HCT116 (cell line): ENCODE measurements around the gene CACNA1F. TPM values are rescaled to one million over a fixed set of nuclear protein-coding genes. Genes with fewer than 3 reads are reported as not detected.

Experiments
- ATAC-seq: fragments of 200-7000 bp; cut with Tn5 transposase; 2 replicates; pipeline ENCODE4 v1.9.1; 2020; ENCODE audit warnings: mild to moderate bottlenecking, moderate library complexity
- BruUV-seq: library from RNA; stranded (reverse); fragments of 400-500 nt; replicated peaks from 2 replicates; lab custom pipeline; 2021; lab: Mats Ljungman, UMichigan
- CTCF ChIA-PET: fragments of 300-600 bp; sonication (Branson Sonifier 250); formaldehyde crosslinking; loops from one replicate; lab custom pipeline; 2021; ENCODE audit warnings: antibody characterized with exemption; lab: Charles Lee
- POLR2A ChIA-PET: fragments of 300-600, 350-600 bp; sonication (Branson Sonifier 250); formaldehyde crosslinking; loops from one replicate; lab custom pipeline; 2021; ENCODE audit warnings: antibody characterized with exemption; lab: Charles Lee
- RAD21 ChIA-PET, 2 experiments: fragments of 300-600 bp; sonication (Branson Sonifier 250); formaldehyde crosslinking; loops; one replicate each; lab custom pipeline; 2023; ENCODE audit warnings: low total read pairs in 2 of 2; ENCODE audit not compliant: uncharacterized antibody in 2 of 2, unreplicated experiment in 2 of 2, low non-redundant PET in 1 of 2; lab: Charles Lee
- DNase-seq: peaks from one replicate; pipeline ENCODE4 v3.0.0-alpha.2; 2010; ENCODE audit warnings: low read depth, low spot score
- H2AFZ ChIP-seq: fragments of 200-600 bp; shearing (Covaris generic), sonication (generic); 2 replicates; pipeline ENCODE4 v1.6.1; 2017; ENCODE audit warnings: low read depth, mixed run types, mixed read lengths, antibody characterized with exemption, low read length; ENCODE audit not compliant: poor library complexity, severe bottlenecking
- H3K27ac ChIP-seq: 2 replicates; pipeline ENCODE4 v1.5.1; 2012; ENCODE audit warnings: low read depth, low read length
- H3K27me3 ChIP-seq: fragments of 200-600 bp; sonication (generic); 2 replicates; pipeline ENCODE4 v1.6.1; 2016; ENCODE audit warnings: mixed run types, low read length, mixed read lengths; ENCODE audit not compliant: insufficient read depth
- H3K36me3 ChIP-seq, 2 experiments: fragments of 200-500 bp in 1 of 2; fragments of 200-600 bp in 1 of 2; sonication (Bioruptor generic) in 1 of 2; sonication (generic) in 1 of 2; 2 replicates each; pipeline versions ENCODE4 v1.5.1 to v1.6.1; 2014 to 2016; ENCODE audit warnings: low read length in 2 of 2, inconsistent platforms in 1 of 2, mixed read lengths in 1 of 2, mixed run types in 1 of 2; ENCODE audit not compliant: insufficient read depth in 2 of 2, control insufficient read depth in 1 of 2
- H3K4me1 ChIP-seq, 2 experiments: fragments of 200-600 bp in 1 of 2; sonication (generic) in 1 of 2; 2 replicates each; pipeline versions ENCODE4 v1.5.1 to v1.6.1; 2012 to 2017; ENCODE audit warnings: low read length in 2 of 2, inconsistent platforms in 1 of 2, mild to moderate bottlenecking in 1 of 2, mixed read lengths in 1 of 2, mixed run types in 1 of 2, moderate library complexity in 1 of 2; ENCODE audit not compliant: insufficient read depth in 2 of 2, control insufficient read depth in 1 of 2
- H3K4me2 ChIP-seq: fragments of 200-600 bp; sonication (generic); 2 replicates; pipeline ENCODE4 v1.6.1; 2017; ENCODE audit warnings: mixed run types, low read length, mixed read lengths
- H3K4me3 ChIP-seq, 2 experiments: fragments of 200-600 bp in 1 of 2; sonication (generic) in 1 of 2; replicated peaks in 1 of 2; 2 replicates each; pipeline ENCODE4 v1.5.1; 2011 to 2016; ENCODE audit warnings: low read length in 2 of 2, control low read depth in 1 of 2, low read depth in 1 of 2, mild to moderate bottlenecking in 1 of 2, mixed read lengths in 1 of 2, mixed run types in 1 of 2
- H3K79me2 ChIP-seq: fragments of 200-600 bp; sonication (generic); 2 replicates; pipeline ENCODE4 v1.6.1; 2017; ENCODE audit warnings: mild to moderate bottlenecking, mixed run types, low read length, moderate library complexity, mixed read lengths; ENCODE audit not compliant: insufficient read depth
- H3K9ac ChIP-seq: fragments of 200-600 bp; sonication (generic); 2 replicates; pipeline ENCODE4 v1.6.1; 2016; ENCODE audit warnings: low read length, mixed read lengths
- H3K9me2 ChIP-seq: fragments of 200-600 bp; sonication (generic), shearing (Covaris generic); 2 replicates; pipeline ENCODE4 v1.6.1; 2017; ENCODE audit warnings: mixed run types, mild to moderate bottlenecking, moderate library complexity; ENCODE audit not compliant: insufficient read depth
- H3K9me3 ChIP-seq, 2 experiments: fragments of 200-500 bp in 1 of 2; fragments of 200-600 bp in 1 of 2; sonication (Bioruptor generic) in 1 of 2; sonication (generic) in 1 of 2; 2 replicates each; pipeline ENCODE4 v1.6.1; 2014 to 2017; ENCODE audit warnings: low read length in 2 of 2, mixed read lengths in 2 of 2, inconsistent platforms in 1 of 2, low read depth in 1 of 2, mild to moderate bottlenecking in 1 of 2, mixed run types in 1 of 2, moderate library complexity in 1 of 2; ENCODE audit not compliant: control insufficient read depth in 1 of 2, insufficient read depth in 1 of 2
- H4K20me1 ChIP-seq: fragments of 200-600 bp; sonication (generic), shearing (Covaris generic); 2 replicates; pipeline ENCODE4 v1.6.1; 2017; ENCODE audit warnings: mixed run types, mild to moderate bottlenecking, moderate library complexity; ENCODE audit not compliant: insufficient read depth
- EZH2phosphoT487 ChIP-seq: fragments of 200-600 bp; IDR thresholded peaks from 2 replicates; pipeline ENCODE4 v1.6.1; 2018; ENCODE audit warnings: antibody characterized with exemption, borderline replicate concordance
- FOSL1 ChIP-seq: IDR thresholded peaks from 2 replicates; pipeline ENCODE4 v1.6.1; 2012; ENCODE audit warnings: low read depth
- JUND ChIP-seq: IDR thresholded peaks from 2 replicates; pipeline ENCODE4 v1.6.1; 2012
- POLR2A ChIP-seq: IDR thresholded peaks from 2 replicates; pipeline ENCODE4 v1.7.0; 2011; ENCODE audit warnings: borderline replicate concordance; ENCODE audit not compliant: insufficient read depth, insufficient read length; ENCODE audit errors: extremely low read depth
- POLR2AphosphoS5 ChIP-seq: IDR thresholded peaks from 2 replicates; pipeline ENCODE4 v1.6.1; 2011; ENCODE audit warnings: mild to moderate bottlenecking, low read depth, low read length, moderate library complexity
- SP1 ChIP-seq: IDR thresholded peaks from 2 replicates; pipeline ENCODE4 v1.6.1; 2012; ENCODE audit warnings: low read depth
- ZNF274 ChIP-seq: fragments of 200-500 bp; sonication (Bioruptor generic); IDR thresholded peaks from 2 replicates; pipeline ENCODE4 v1.6.1; 2014; ENCODE audit warnings: mild to moderate bottlenecking, low read depth, low read length, inconsistent platforms
- intact Hi-C: fragments of 100-400 bp; cut with micrococcal nuclease; formaldehyde crosslinking; loops from 2 replicates; pipeline ENCODE4 v1.10.0; 2022
- total RNA-seq: library from RNA; stranded (reverse); gene quantifications from one replicate; pipeline ENCODE4 v1.2.1, GENCODE V29; 2021; ENCODE audit not compliant: unreplicated experiment
- TF ChIP-seq, protein P1 (sequence below), 3 experiments: fragments of 200-600 bp in 1 of 3; sonication (generic) in 1 of 3; IDR thresholded peaks in 2 of 3; conservative IDR thresholded peaks in 1 of 3; 2 replicates each; pipeline ENCODE4 v1.5.1; 2012 to 2017; ENCODE audit warnings: low read depth in 2 of 3, low read length in 2 of 3, antibody characterized with exemption in 1 of 3, borderline replicate concordance in 1 of 3, control low read depth in 1 of 3, mild to moderate bottlenecking in 1 of 3, mixed read lengths in 1 of 3, mixed run types in 1 of 3, moderate library complexity in 1 of 3; ENCODE audit not compliant: insufficient read depth in 1 of 3

CACNA1F gene
- total RNA-seq, 1 experiment from 2014 or later, result not detected

DNA sequence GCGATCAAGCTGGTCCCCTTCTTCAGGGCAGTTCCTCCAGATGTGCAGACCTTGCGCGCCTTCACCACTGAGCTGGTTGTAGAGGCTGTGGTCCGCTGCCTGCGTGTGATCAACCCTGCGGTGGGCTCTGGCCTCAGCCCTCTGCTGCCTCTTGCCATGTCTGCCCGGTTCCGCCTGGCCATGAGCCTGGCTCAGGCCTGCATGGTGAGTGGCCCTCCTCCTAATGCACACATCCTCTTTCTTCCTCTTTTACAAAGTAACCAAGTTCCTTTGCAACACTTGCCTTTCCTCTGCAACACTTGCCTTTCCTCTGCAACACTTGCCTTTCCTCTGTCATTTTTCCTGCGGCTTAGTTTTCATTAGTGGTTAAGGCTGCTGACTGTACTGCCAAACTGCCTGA lies 3.9 kb upstream of the CACNA1F start:
- DNase-seq, result no peak
- no TSS peak for BruUV-seq
- TF ChIP-seq FOSL1 (no peak), ZNF274 (no peak), SP1 (no peak)

DNA sequence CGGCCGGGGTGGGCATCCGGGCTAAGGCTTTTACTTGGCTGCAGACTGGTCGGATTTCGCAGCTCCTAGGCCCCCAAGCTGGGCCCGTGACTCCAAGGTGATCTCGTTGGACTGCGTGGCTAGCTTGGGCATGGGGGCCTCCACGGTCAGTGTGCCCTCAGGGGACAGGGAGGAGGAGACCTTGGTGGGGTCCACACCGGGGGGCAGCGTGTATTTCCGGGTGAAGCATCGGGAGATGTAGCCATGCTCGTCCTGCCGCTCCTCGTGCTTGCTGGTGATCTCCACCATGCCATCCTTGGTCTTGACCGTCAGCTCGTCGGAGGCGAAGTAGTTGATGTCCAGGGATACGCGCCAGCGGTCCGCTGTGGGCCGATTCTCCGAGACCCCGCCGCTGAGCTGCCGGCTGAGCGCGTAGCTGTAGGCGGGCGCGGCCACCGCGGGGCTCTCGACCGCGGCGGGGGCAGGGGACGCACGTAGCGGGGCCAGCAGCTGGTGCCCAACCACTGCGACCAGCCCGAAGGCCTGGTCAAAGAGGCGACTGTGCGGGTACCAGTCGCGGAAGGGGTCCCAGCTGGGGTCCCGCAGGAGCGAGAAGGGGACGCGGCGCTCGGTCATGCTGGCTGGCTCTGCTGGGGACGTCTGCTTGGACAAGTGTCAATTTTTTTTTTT lies 881 bp upstream of the CACNA1F start:
- Histone ChIP-seq H2AFZ (no peak overlapping the region), H3K9me3 (no peaks in the 10 kb centered on the region), H3K9ac (no peak overlapping the region), H3K4me3 (no peak overlapping the region), H3K4me2 (no peak overlapping the region), H3K36me3 (no peaks in the 10 kb centered on the region), H4K20me1 (no peaks in the 10 kb centered on the region), H3K9me2 (no peaks in the 10 kb centered on the region), H3K27me3 (no peaks in the 10 kb centered on the region), H3K4me1 (no peaks in the 10 kb centered on the region), H3K79me2 (no peaks in the 10 kb centered on the region), H3K27ac (no peak overlapping the region)
- intact Hi-C loops, result no loop called here
- CTCF ChIA-PET, result no interaction called here
- no TSS peak for BruUV-seq
- TF ChIP-seq POLR2AphosphoS5 (no peak), JUND (no peak), EZH2phosphoT487 (no peak), POLR2A (no peak)
- TF ChIP-seq, protein P1, sequence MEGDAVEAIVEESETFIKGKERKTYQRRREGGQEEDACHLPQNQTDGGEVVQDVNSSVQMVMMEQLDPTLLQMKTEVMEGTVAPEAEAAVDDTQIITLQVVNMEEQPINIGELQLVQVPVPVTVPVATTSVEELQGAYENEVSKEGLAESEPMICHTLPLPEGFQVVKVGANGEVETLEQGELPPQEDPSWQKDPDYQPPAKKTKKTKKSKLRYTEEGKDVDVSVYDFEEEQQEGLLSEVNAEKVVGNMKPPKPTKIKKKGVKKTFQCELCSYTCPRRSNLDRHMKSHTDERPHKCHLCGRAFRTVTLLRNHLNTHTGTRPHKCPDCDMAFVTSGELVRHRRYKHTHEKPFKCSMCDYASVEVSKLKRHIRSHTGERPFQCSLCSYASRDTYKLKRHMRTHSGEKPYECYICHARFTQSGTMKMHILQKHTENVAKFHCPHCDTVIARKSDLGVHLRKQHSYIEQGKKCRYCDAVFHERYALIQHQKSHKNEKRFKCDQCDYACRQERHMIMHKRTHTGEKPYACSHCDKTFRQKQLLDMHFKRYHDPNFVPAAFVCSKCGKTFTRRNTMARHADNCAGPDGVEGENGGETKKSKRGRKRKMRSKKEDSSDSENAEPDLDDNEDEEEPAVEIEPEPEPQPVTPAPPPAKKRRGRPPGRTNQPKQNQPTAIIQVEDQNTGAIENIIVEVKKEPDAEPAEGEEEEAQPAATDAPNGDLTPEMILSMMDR (IDR thresholded peaks at IDR 0.05 in 2 of 3, conservative IDR thresholded peaks at IDR 0.05 in 1 of 3; ENCODE audit: borderline replicate concordance in 1 of 3, insufficient read depth in 1 of 3, low read depth in 2 of 3, low read length in 2 of 3), result no peak
- POLR2A ChIA-PET, result no interaction called here
- ATAC-seq (no peak), DNase-seq (no peak)
- RAD21 ChIA-PET, result no interaction called here

More for the DNA sequence above, 3.9 kb upstream of the CACNA1F start:
- H3K9ac ChIP-seq, result no peak overlapping the region
- H3K36me3 ChIP-seq, result no peaks in the 10 kb centered on the region
- H3K4me2 ChIP-seq, result no peak overlapping the region
- ChIA-PET POLR2A (no interaction called here), RAD21 (no interaction called here), CTCF (no interaction called here)
- intact Hi-C loops, result no loop called here
- no peaks in the 10 kb centered on the region for H3K9me3 ChIP-seq
- H3K9me2 ChIP-seq, result no peaks in the 10 kb centered on the region
- H3K79me2 ChIP-seq, result no peaks in the 10 kb centered on the region
- no peaks in the 10 kb centered on the region for H3K4me1 ChIP-seq
- H3K27ac ChIP-seq, result no peak overlapping the region
- H3K27me3 ChIP-seq, result no peaks in the 10 kb centered on the region
- H4K20me1 ChIP-seq, result no peaks in the 10 kb centered on the region
- no peak overlapping the region for H2AFZ ChIP-seq
- no peak for ATAC-seq
- no peak overlapping the region for H3K4me3 ChIP-seq
